ENCODE data around the gene IGSF9. TPM values are rescaled to one million over a fixed set of nuclear protein-coding genes. Genes with fewer than 3 reads are reported as not detected.

The IGSF9 gene
- total RNA-seq, 1 experiment from 2014 or later, result 15.6 TPM

DNA sequence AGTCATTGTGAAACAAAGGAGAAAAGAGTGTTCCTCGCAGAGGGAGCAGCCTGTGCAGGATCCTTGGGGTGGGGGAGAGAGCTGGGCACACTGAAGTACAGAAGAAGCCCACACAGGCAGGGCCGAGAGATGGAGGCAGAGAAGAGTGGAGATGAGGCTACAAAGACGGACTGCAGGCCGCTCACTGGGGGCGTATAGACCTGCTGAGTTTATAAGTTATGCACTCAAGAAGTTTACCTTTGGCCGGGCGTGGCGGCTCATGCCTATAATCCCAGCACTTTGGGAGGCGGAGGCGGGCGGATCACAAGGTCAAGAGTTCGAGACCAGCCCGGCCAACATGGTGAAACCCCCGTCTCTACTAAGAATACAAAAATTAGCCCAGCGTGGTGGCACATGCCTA, 16.2 kb upstream of the IGSF9 start:
- DNase-seq (no peak), ATAC-seq (no peak)
- Histone ChIP-seq H3K27ac (ENCODE audit: low read length) (peak overlapping the region; percentile 61), H2AFZ (ENCODE audit: low read length) (peak overlapping the region; percentile 33; the same call in 1 of the 2 replicates), H3K4me2 (ENCODE audit: low read length) (peak overlapping the region; percentile 11), H3K4me1 (ENCODE audit: insufficient read depth, low read length) (peaks cover 23% of the 10 kb centered on the region), H3K36me3 (ENCODE audit: low read depth, low read length) (no peaks in the 10 kb centered on the region), H4K20me1 (ENCODE audit: low read length) (no peaks in the 10 kb centered on the region), H3K4me3 (ENCODE audit: low read length) (no peak overlapping the region), H3K9ac (ENCODE audit: low read length) (peak overlapping the region; percentile 5; the same call in 1 of the 2 replicates), H3K9me3 (ENCODE audit: low read length) (no peaks in the 10 kb centered on the region), H3K9me2 (replicated peaks; ENCODE audit: low read length) (no peaks in the 10 kb centered on the region), H3F3A (ENCODE audit: low read length, unreplicated experiment) (no peaks in the 10 kb centered on the region), H3K79me2 (ENCODE audit: low read length) (no peaks in the 10 kb centered on the region), H3K27me3 (ENCODE audit: low read length) (no peaks in the 10 kb centered on the region)
- no peak for TF ChIP-seq CTCF (conservative IDR thresholded peaks at IDR 0.05; ENCODE audit: low read depth, low read length)
- TF ChIP-seq EZH2phosphoT487 (IDR thresholded peaks at IDR 0.05; ENCODE audit: borderline replicate concordance, low read length), result no peak
- TF ChIP-seq EZH2 (IDR thresholded peaks at IDR 0.05; ENCODE audit: low read length, unreplicated experiment), result no peak
- POLR2A ChIA-PET (ENCODE audit: unreplicated experiment), result no interaction called here
- no TSS peak for BruUV-seq (replicated peaks)
- intact Hi-C loops (cut with micrococcal nuclease), result loop anchor here (1.0 to 2.0 kb wide), 4 partner anchors 15 to 70 kb away; partner anchors contain the start of gene PIGM
- CTCF ChIA-PET, result interaction anchor here (0.6 kb wide), 1 partner anchor 46 kb away, joined by 3 read pairs; no protein-coding TSS in a partner anchor

DNA sequence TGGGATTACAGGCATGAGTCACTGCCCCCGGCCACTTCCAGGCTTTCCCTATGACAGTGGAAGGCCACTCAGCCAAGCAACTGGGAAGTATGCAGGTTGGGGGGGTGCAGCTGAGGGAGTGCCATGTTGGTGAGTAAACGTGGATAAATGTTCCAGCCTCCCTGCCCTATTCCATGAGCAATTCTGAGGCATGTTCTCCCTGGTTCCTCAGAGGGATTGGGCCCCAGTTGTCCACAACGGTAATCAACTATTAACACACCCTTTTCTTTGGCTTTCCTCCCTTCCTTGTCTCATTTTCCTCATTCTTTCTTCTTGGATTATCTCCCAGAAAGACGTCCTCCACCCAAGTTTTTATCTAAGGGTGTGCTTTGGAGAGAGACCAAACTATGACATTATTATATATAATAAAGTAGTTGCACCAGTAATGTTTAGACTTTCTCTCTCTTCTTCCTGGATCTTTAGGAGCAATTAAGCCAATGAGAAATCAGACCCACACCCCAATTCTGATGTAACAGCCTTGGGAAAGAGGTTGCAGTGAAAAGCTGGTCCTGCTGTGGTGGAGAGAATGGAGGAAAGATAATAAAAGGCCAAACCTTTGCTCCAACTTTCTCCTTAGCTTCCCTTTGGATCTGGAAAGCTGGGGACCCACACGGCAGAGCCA, 15.4 kb upstream of the IGSF9 start:
- no peaks in the 10 kb centered on the region for H3K79me2 ChIP-seq (ENCODE audit: low read length)
- no peaks in the 10 kb centered on the region for H3K9me3 ChIP-seq (ENCODE audit: low read length)
- peak overlapping the region; percentile 5 for H3K9ac ChIP-seq (ENCODE audit: low read length)
- intact Hi-C loops (cut with micrococcal nuclease), result loop anchor here (1.0 to 2.0 kb wide), 4 partner anchors 15 to 70 kb away; partner anchors contain the start of gene PIGM
- no peak for TF ChIP-seq EZH2phosphoT487 (IDR thresholded peaks at IDR 0.05; ENCODE audit: borderline replicate concordance, low read length)
- TF ChIP-seq CTCF (conservative IDR thresholded peaks at IDR 0.05; ENCODE audit: low read depth, low read length), result no peak
- no peak for TF ChIP-seq EZH2 (IDR thresholded peaks at IDR 0.05; ENCODE audit: low read length, unreplicated experiment)
- no peaks in the 10 kb centered on the region for H3K9me2 ChIP-seq (replicated peaks; ENCODE audit: low read length)
- no peaks in the 10 kb centered on the region for H3F3A ChIP-seq (ENCODE audit: low read length, unreplicated experiment)
- no peaks in the 10 kb centered on the region for H4K20me1 ChIP-seq (ENCODE audit: low read length)
- H2AFZ ChIP-seq (ENCODE audit: low read length), result peak overlapping the region; percentile 33
- no peak overlapping the region for H3K4me3 ChIP-seq (ENCODE audit: low read length)
- ChIA-PET POLR2A (ENCODE audit: unreplicated experiment) (no interaction called here), CTCF (interaction anchor here (0.6 kb wide), 1 partner anchor 47 kb away, joined by 3 read pairs; no protein-coding TSS in a partner anchor)
- peak; percentile 85 for DNase-seq
- ATAC-seq, result peak; percentile 91
- H3K27me3 ChIP-seq (ENCODE audit: low read length), result no peaks in the 10 kb centered on the region
- H3K4me2 ChIP-seq (ENCODE audit: low read length), result peak overlapping the region; percentile 11
- peak overlapping the region; percentile 61 for H3K27ac ChIP-seq (ENCODE audit: low read length)
- H3K36me3 ChIP-seq (ENCODE audit: low read depth, low read length), result no peaks in the 10 kb centered on the region
- H3K4me1 ChIP-seq (ENCODE audit: insufficient read depth, low read length), result peaks cover 23% of the 10 kb centered on the region
- no TSS peak for BruUV-seq (replicated peaks)

- intact Hi-C loops (cut with micrococcal nuclease), result no loop called here
- Histone ChIP-seq H3F3A (ENCODE audit: low read length, unreplicated experiment) (no peaks in the 10 kb centered on the region), H3K4me1 (ENCODE audit: insufficient read depth, low read length) (peaks cover 26% of the 10 kb centered on the region), H3K79me2 (ENCODE audit: low read length) (no peaks in the 10 kb centered on the region), H3K9ac (ENCODE audit: low read length) (no peak overlapping the region), H3K4me3 (ENCODE audit: low read length) (no peak overlapping the region), H2AFZ (ENCODE audit: low read length) (peak overlapping the region; percentile 67), H3K9me3 (ENCODE audit: low read length) (no peaks in the 10 kb centered on the region), H3K27me3 (ENCODE audit: low read length) (no peaks in the 10 kb centered on the region), H3K27ac (ENCODE audit: low read length) (peak overlapping the region; percentile 50), H4K20me1 (ENCODE audit: low read length) (no peaks in the 10 kb centered on the region), H3K9me2 (replicated peaks; ENCODE audit: low read length) (no peaks in the 10 kb centered on the region), H3K36me3 (ENCODE audit: low read depth, low read length) (no peaks in the 10 kb centered on the region), H3K4me2 (ENCODE audit: low read length) (peak overlapping the region; percentile 38)
- ChIA-PET CTCF (no interaction called here), POLR2A (ENCODE audit: unreplicated experiment) (no interaction called here)
- no TSS peak for BruUV-seq (replicated peaks)
- TF ChIP-seq EZH2 (IDR thresholded peaks at IDR 0.05; ENCODE audit: low read length, unreplicated experiment), result no peak
- TF ChIP-seq EZH2phosphoT487 (IDR thresholded peaks at IDR 0.05; ENCODE audit: borderline replicate concordance, low read length), result no peak
- TF ChIP-seq CTCF (conservative IDR thresholded peaks at IDR 0.05; ENCODE audit: low read depth, low read length), result no peak
- peak; percentile 31 for ATAC-seq
- DNase-seq, result peak; percentile 94
These were observed 14.0 kb upstream of the IGSF9 start for GRCh38 chr1:159959451-159959850.

All from PC-3 (cell line).